Spleen (tissue), 7 donors: ENCODE measurements around the gene KSR2.

ENCODE experiments used
- POLR2A ChIP-seq, 3 donors: fragments of 450-650 bp; IDR thresholded peaks; one replicate each; pipeline ENCODE4 v1.5.1; 2017; ENCODE audit warnings: antibody characterized with exemption in 3 of 3, mild to moderate bottlenecking in 1 of 3
- POLR2AphosphoS5 ChIP-seq, 3 donors: sonication (generic); formaldehyde crosslinking; IDR thresholded peaks; one replicate each; pipeline ENCODE4 v1.5.1; 2017; ENCODE audit warnings: antibody characterized with exemption in 3 of 3
- TF ChIP-seq, protein P1 (sequence below), 11 experiments: fragments of 200-600 bp in 7 of 11; fragments of 450-650 bp in 4 of 11; sonication (generic) in 4 of 11; IDR thresholded peaks in 8 of 11; conservative IDR thresholded peaks in 3 of 11; 1 replicate in 7 of 11; 2 replicates in 4 of 11; pipeline versions ENCODE4 v1.4.0 to v1.8.0; 2016 to 2021; ENCODE audit warnings: antibody characterized with exemption in 11 of 11, inconsistent platforms in 4 of 11, mild to moderate bottlenecking in 1 of 11
- donor health status: DM: no; HTN: no; CAD: no; lungs with moderate emphysema.
- donor health status: DM: no; HTN: no; CAD: no.
- donor health status: DM: no; HTN: no; CAD: no.

DNA sequence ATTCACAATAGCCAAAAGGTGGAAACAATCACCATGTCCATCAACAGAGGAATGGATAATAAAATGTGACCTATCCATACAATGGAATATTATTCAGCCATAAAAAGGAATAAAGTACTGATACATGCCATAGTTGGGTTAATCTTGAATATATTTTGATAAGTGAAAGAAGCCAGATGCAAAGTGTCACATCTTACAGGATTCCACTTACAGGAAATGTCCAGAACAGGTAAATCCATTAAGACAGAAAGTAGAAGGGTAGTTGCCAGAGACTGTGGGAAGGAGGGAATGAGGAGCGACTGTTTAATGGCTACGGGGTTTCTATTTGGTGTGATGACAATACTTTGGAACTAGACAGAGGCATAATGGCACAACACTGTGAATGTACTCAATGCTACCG, 171.6 kb downstream of the KSR2 start:
- TF ChIP-seq, protein P1, sequence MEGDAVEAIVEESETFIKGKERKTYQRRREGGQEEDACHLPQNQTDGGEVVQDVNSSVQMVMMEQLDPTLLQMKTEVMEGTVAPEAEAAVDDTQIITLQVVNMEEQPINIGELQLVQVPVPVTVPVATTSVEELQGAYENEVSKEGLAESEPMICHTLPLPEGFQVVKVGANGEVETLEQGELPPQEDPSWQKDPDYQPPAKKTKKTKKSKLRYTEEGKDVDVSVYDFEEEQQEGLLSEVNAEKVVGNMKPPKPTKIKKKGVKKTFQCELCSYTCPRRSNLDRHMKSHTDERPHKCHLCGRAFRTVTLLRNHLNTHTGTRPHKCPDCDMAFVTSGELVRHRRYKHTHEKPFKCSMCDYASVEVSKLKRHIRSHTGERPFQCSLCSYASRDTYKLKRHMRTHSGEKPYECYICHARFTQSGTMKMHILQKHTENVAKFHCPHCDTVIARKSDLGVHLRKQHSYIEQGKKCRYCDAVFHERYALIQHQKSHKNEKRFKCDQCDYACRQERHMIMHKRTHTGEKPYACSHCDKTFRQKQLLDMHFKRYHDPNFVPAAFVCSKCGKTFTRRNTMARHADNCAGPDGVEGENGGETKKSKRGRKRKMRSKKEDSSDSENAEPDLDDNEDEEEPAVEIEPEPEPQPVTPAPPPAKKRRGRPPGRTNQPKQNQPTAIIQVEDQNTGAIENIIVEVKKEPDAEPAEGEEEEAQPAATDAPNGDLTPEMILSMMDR (IDR thresholded peaks at IDR 0.05 in 8 of 11, conservative IDR thresholded peaks at IDR 0.05 in 3 of 11): no peak
- no peak for TF ChIP-seq POLR2A (IDR thresholded peaks at IDR 0.05)
- no peak for TF ChIP-seq POLR2AphosphoS5 (IDR thresholded peaks at IDR 0.05)
